Thyroid gland (tissue), 4 donors: ENCODE results near the gene PLAC9. TPM values are rescaled to one million over a fixed set of nuclear protein-coding genes. Genes with fewer than 3 reads are reported as not detected.
A peak's percentile ranks its signal among the peaks of the same experiment; 100 is the strongest.
"Not testable (repeated sequence)": the region's sequence is repeated elsewhere in the genome, so short reads cannot be mapped to it uniquely, and the experiment has no call there.

ENCODE experiments used
- DNase-seq, 2 donors: peaks; one replicate each; pipeline ENCODE4 v3.0.0-alpha.2; 2019
- H3K27ac ChIP-seq, 3 donors: fragments of 200-600 bp; sonication (generic); 1 replicate in 2 of 3; 2 replicates in 1 of 3; pipeline ENCODE4 v1.5.1; 2016 to 2019; ENCODE audit warnings: mild to moderate bottlenecking in 1 of 3, moderate library complexity in 1 of 3
- H3K27me3 ChIP-seq: fragments of 200-600 bp; sonication (generic); one replicate; pipeline ENCODE4 v1.5.1; 2019
- H3K36me3 ChIP-seq, 2 donors: fragments of 200-600 bp; sonication (generic); one replicate each; pipeline ENCODE4 v1.5.1; 2016 to 2019
- H3K4me1 ChIP-seq, 2 donors: fragments of 200-600 bp; sonication (generic); one replicate each; pipeline ENCODE4 v1.5.1; 2017 to 2019
- H3K4me3 ChIP-seq, 3 donors: fragments of 200-600 bp; sonication (generic); replicated peaks in 1 of 3; 1 replicate in 2 of 3; 2 replicates in 1 of 3; pipeline ENCODE4 v1.5.1; 2016; ENCODE audit warnings: mild to moderate bottlenecking in 1 of 3
- H3K9me3 ChIP-seq: fragments of 200-600 bp; sonication (generic); one replicate; pipeline ENCODE4 v1.5.1; 2017
- CTCF ChIP-seq, 6 experiments: fragments of 200-600 bp in 3 of 6; fragments of 450-650 bp in 3 of 6; sonication (generic) in 3 of 6; IDR thresholded peaks; one replicate each; pipeline ENCODE4 v1.5.1; 2016 to 2019; ENCODE audit warnings: antibody characterized with exemption in 6 of 6, mild to moderate bottlenecking in 2 of 6, inconsistent platforms in 1 of 6, moderate library complexity in 1 of 6
- POLR2A ChIP-seq, 2 donors: fragments of 450-650 bp; IDR thresholded peaks; one replicate each; pipeline ENCODE4 v1.6.1; 2017; ENCODE audit warnings: antibody characterized with exemption in 2 of 2, mild to moderate bottlenecking in 2 of 2, moderate library complexity in 1 of 2
- WGBS, 2 donors: methylation state at CpG; one replicate each; pipeline ENCODE4 v1.1.5; 2017; 5-methylcytosine and 5-hydroxymethylcytosine counted together
- intact Hi-C: fragments of 100-400 bp; cut with DNase I; formaldehyde crosslinking; loops from one replicate; pipeline ENCODE4 v1.15.1; 2023
- total RNA-seq, 4 donors: library from RNA; depleted of rRNA; stranded (reverse); fragments of >200 nt; gene quantifications; one replicate each; pipeline ENCODE4 v1.2.3, GENCODE V29; 2016

The PLAC9 gene
- total RNA-seq, 4 donors from 2014 or later: 5.5 to 65.6 (median 33.6) TPM

- no peak for DNase-seq
- no peak overlapping the region for H3K4me3 ChIP-seq
- 41 to 50% methylated on average over 6 of the region's 6 CpGs for WGBS, 2 donors
- intact Hi-C loops: no loop called here
- H3K4me1 ChIP-seq: peaks cover 0 to 6% of the 10 kb centered on the region in 2 donors
- no peaks in the 10 kb centered on the region for H3K9me3 ChIP-seq
- H3K36me3 ChIP-seq: no peaks in the 10 kb centered on the region
- TF ChIP-seq POLR2A (IDR thresholded peaks at IDR 0.05) (no peak), CTCF (IDR thresholded peaks at IDR 0.05) (no peak)
- no peaks in the 10 kb centered on the region for H3K27me3 ChIP-seq
- peak overlapping the region; percentile 41 to 70 (median 55) for H3K27ac ChIP-seq
These were observed 676 bp downstream of the PLAC9 start for GRCh38 chr10:80133206-80133605.

- peak overlapping the region; percentile 41 to 70 (median 55) for H3K27ac ChIP-seq
- not testable (repeated sequence) for H3K27me3 ChIP-seq
These were observed 1.2 kb downstream of the PLAC9 start for GRCh38 chr10:80133687-80134086.

GRCh38 chr10:80136134-80136571 is 3.6 kb downstream of the PLAC9 start:
- Histone ChIP-seq H3K27me3 (no peaks in the 10 kb centered on the region), H3K4me3 (no peak overlapping the region), H3K27ac (no peak overlapping the region), H3K36me3 (no peaks in the 10 kb centered on the region), H3K9me3 (no peaks in the 10 kb centered on the region), H3K4me1 (peaks cover 0 to 6% of the 10 kb centered on the region in 2 donors)
- DNase-seq: peak; percentile 48 to 55
- intact Hi-C loops: no loop called here
- WGBS, 2 donors: 50 to 53% methylated on average over 8 of the region's 8 CpGs
- TF ChIP-seq CTCF (IDR thresholded peaks at IDR 0.05): no peak
- TF ChIP-seq POLR2A (IDR thresholded peaks at IDR 0.05): no peak

More at GRCh38 chr10:80133687-80134086, 1.2 kb downstream of the PLAC9 start:
- H3K36me3 ChIP-seq, H3K4me3 ChIP-seq, intact Hi-C loops, H3K9me3 ChIP-seq, H3K4me1 ChIP-seq, DNase-seq: not testable (repeated sequence)
- WGBS, 2 donors: 74 to 78% methylated on average over 9 of the region's 9 CpGs

GRCh38 chr10:80137031-80137862 is 4.7 kb downstream of the PLAC9 start:
- Histone ChIP-seq H3K36me3 (no peaks in the 10 kb centered on the region), H3K9me3 (no peaks in the 10 kb centered on the region), H3K27me3 (no peaks in the 10 kb centered on the region), H3K4me1 (peaks cover 0 to 6% of the 10 kb centered on the region in 2 donors), H3K27ac (peak overlapping the region; percentile 17 to 39 (median 24)), H3K4me3 (no peak overlapping the region)
- intact Hi-C loops: no loop called here
- no peak for TF ChIP-seq CTCF (IDR thresholded peaks at IDR 0.05)
- no peak for TF ChIP-seq POLR2A (IDR thresholded peaks at IDR 0.05)
- DNase-seq: no peak
- WGBS, 2 donors: 83 to 89% methylated on average over 13 to 14 of the region's 14 CpGs

- Histone ChIP-seq H3K4me1 (peaks cover 0 to 6% of the 10 kb centered on the region in 2 donors), H3K4me3 (no peak overlapping the region), H3K27ac (no peak overlapping the region), H3K9me3 (no peaks in the 10 kb centered on the region), H3K36me3 (no peaks in the 10 kb centered on the region), H3K27me3 (no peaks in the 10 kb centered on the region)
- no peak for TF ChIP-seq POLR2A (IDR thresholded peaks at IDR 0.05)
- no peak for TF ChIP-seq CTCF (IDR thresholded peaks at IDR 0.05)
- no peak for DNase-seq
- WGBS, 2 donors: 61% methylated on average over 4 of the region's 4 CpGs
- intact Hi-C loops: no loop called here
These were observed 5.4 kb downstream of the PLAC9 start for GRCh38 chr10:80137920-80138319.
